LNCaP clone FGC (cell line): ENCODE data around the gene JDP2.

Source experiments
- DNase-seq: peaks from one replicate; pipeline ENCODE4 v3.0.0-alpha.2; 2011; ENCODE audit warnings: low read depth
- H3K4me3 ChIP-seq: 2 replicates; pipeline ENCODE4 v1.5.1; 2011; ENCODE audit warnings: mild to moderate bottlenecking, low read depth, low read length, control low read depth
- TF ChIP-seq, protein P1 (sequence below): IDR thresholded peaks from 2 replicates; pipeline ENCODE4 v1.5.1; 2012; ENCODE audit warnings: mild to moderate bottlenecking; ENCODE audit not compliant: control insufficient read depth, insufficient read depth; ENCODE audit errors: extremely low read depth

JDP2 gene

DNA sequence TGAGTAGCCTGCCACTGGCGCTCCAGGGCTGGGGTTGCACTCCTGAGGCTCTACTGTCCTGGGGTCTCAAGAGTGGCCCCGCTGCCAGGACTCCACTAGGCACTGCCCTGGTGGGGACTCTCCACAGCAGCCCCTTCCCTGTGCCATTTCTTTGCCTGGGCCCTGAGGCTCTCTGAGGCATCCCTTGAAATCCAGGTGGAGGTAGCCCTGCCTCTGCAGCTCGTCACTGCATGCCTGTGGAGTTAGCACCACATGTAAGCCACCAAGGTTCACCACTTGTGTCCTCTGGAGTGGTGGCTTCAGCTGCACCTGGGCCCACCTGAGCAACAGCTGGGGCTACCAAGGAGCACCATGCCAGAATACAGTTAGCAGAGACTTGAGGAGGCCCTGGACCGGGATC lies 54.5 kb downstream of the JDP2 start:
- DNase-seq: no peak
- TF ChIP-seq, protein P1, sequence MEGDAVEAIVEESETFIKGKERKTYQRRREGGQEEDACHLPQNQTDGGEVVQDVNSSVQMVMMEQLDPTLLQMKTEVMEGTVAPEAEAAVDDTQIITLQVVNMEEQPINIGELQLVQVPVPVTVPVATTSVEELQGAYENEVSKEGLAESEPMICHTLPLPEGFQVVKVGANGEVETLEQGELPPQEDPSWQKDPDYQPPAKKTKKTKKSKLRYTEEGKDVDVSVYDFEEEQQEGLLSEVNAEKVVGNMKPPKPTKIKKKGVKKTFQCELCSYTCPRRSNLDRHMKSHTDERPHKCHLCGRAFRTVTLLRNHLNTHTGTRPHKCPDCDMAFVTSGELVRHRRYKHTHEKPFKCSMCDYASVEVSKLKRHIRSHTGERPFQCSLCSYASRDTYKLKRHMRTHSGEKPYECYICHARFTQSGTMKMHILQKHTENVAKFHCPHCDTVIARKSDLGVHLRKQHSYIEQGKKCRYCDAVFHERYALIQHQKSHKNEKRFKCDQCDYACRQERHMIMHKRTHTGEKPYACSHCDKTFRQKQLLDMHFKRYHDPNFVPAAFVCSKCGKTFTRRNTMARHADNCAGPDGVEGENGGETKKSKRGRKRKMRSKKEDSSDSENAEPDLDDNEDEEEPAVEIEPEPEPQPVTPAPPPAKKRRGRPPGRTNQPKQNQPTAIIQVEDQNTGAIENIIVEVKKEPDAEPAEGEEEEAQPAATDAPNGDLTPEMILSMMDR: no peak
- H3K4me3 ChIP-seq: no peak overlapping the region

DNA sequence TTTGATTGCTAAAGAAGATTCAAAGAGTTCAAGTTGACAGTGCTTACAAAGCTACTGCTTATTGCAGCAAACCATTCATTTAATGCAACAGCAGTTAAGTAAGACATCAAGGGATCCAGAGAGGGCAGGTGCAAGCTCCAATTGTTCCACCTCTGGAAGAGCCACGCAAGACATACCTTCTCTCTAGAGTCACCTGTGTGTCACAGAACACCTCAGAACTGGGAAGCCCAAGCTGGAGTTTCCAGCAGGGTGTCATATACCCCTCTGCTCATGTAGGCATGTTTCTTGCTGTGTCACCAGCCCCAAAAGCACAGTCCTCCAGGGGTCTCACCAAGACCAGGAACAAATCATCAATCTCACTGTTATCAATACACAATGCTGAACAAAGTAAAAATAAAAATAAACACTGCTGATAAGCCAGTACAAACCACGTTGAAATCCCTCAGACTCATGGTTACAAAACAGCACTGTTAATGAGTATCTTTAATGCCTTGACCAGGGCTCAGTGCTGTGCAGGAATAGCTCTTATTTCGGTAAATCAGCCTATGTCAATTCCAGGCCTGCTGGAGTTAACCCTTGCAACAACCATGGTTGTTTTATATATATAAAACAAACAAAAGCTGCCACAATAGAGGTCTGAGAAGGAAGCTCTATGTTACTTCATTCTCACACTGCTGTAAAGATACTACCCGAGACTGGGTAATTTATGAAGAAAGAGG lies 57.0 kb downstream of the JDP2 start:
- TF ChIP-seq, protein P1: no peak
- no peak overlapping the region for H3K4me3 ChIP-seq
- no peak for DNase-seq

DNA sequence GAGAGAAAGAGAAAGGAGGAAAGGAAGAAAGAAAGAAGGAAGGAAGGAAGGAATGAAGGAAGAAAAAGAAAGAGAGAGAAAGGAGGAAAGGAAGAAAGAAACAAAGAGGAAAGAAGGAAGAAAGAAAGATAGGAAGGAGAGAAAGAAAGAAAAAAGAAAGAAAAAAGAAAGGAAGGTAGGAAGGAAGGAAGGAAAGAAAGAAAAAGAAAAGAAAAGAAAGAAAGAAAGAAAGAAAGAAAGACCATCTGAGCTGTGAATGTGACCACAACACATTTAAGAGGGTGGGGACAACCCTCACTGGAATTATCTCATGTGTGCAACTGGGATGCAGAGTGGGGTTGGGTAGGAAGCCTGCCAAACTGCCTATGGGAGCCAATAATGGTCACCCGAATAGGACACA lies 58.5 kb downstream of the JDP2 start:
- H3K4me3 ChIP-seq: no peak overlapping the region
- no peak for DNase-seq
- TF ChIP-seq, protein P1: no peak

DNA sequence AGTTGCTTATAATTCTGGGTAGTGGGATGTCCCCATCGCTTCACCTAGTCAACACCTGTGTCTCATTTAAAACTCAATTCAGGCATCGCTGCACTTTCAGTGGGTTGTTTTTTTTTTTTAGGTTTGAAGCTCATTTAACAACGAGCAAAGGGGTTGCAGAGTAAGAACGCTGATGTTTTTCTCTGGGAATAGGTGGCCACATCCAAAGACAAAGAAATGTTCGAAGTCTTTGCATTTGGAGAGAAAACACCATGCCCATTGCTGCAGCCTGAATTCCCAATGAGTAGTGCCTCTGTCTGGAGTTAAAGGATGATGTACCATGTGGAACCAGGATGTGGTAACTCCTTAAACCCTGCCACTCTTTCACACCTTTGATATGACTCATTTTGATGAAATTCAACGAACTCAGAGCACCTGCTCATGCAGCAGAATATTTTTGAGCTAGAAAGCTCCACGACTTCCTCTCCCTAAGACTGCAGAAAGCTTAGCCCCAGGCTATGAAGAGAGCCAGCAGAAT lies 59.4 kb downstream of the JDP2 start:
- no peak overlapping the region for H3K4me3 ChIP-seq
- TF ChIP-seq, protein P1: no peak
- DNase-seq: no peak

DNA sequence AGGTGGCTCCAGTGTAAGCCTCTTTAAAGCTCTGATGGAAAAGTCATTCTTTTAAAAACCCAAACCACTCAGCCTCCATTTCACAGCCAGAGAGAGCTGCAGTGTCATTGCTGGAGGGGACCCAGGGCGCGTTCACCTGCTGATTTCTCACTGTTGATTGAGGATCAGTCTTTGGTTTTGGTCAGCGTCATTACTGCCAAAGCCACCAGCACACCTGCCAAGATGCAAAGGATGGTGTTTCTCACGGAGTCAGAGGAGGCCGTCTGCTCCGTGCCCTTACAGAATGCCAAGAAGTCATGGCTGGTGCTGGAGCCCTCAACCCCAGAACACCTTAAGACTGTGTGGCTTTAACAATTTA lies 61.6 kb downstream of the JDP2 start:
- H3K4me3 ChIP-seq: no peak overlapping the region
- no peak for DNase-seq
- TF ChIP-seq, protein P1: no peak

DNA sequence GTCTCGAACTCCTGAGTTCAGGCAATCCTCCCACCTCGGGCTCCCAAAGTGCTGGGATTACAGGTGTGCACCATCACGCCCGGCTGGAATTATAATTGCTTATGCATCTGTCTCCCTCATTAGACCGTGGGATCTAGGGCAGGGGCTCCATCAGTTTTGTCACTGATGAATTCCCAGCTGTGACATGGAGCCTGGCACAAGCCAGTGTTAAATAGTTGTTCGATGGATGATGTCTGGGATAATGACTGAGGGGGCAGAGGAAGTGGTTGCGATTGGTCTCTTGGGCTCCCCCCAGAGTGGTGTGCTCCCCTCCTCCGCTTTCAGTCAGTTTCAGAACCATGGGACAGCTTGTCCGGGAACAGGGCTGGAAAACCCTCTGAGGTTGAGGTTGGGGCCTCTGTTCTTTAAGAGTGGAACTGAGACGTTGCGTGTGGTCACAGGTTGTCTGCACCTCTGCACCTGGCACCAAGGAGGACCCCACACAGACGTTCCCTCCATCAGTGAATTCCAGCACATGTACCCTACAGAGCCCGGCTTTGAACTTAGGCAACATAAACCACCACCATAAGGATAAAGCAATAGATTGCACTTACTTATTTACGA lies 63.7 kb downstream of the JDP2 start:
- no peak for DNase-seq
- TF ChIP-seq, protein P1: no peak

More for the DNA sequence above, 63.7 kb downstream of the JDP2 start:
- no peak overlapping the region for H3K4me3 ChIP-seq
